Sciatic nerve (tissue), 2 donors: ENCODE data around the gene DUS2. TPM values are rescaled to one million over a fixed set of nuclear protein-coding genes. Genes with fewer than 3 reads are reported as not detected.
"Not testable (repeated sequence)": the region's sequence is repeated elsewhere in the genome, so short reads cannot be mapped to it uniquely, and the experiment has no call there.

Experiments
- ATAC-seq: fragments of 200-7000 bp; cut with Tn5 transposase; one replicate; pipeline ENCODE4 v1.9.1; 2020; ENCODE audit warnings: mild to moderate bottlenecking, moderate library complexity
- DNase-seq: peaks from one replicate; pipeline ENCODE4 v3.0.0-alpha.2; 2020; ENCODE audit warnings: low spot score
- intact Hi-C: fragments of 100-400 bp; cut with DNase I; formaldehyde crosslinking; loops from one replicate; pipeline ENCODE4 v1.14.2; 2022
- total RNA-seq: library from RNA; stranded (reverse); fragmentation: NEBNext Ultra II Directional; extraction: Animal tissue kit (Norgen Biotek cat#: 25700); gene quantifications from one replicate; pipeline ENCODE4 v1.2.1, GENCODE V29; 2021
- donor health status: DM: no; HTN: no; CAD: no.
- donor health status: DM: no; HTN: no; CAD: no.

DUS2 gene
- total RNA-seq, 1 donor from 2014 or later = 14.7 TPM

GRCh38 chr16:67996666-67997065, 26.4 kb upstream of the DUS2 start:
- no peak for ATAC-seq
- intact Hi-C loops = no loop called here
- no peak for DNase-seq

DNA sequence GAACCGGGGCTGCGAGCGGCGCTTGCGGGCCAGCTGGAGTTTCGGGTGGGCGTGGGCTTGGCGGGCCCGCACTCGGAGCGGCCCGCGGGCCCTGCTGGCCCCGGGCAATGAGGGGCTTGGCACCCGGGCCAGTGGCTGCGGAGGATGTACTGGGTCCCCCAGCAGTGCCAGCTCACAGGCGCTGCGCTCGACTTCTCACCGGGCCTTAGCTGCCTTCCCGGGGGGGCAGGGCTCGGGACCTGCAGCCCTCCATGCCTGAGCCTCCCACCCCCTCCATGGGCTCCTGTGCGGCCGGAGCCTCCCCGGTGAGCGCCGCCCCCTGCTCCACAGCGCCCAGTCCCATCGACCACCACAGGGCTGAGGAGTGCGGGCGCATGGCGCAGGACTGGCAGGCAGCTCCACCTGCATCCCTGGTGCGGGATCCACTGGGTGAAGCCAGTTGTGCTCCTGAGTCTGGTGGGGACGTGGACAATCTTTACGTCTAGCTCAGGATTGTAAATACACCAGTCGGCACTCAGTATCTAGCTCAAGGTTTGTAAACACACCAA, 24.8 kb upstream of the DUS2 start:
- DNase-seq, intact Hi-C loops, ATAC-seq: not testable (repeated sequence)

DNA sequence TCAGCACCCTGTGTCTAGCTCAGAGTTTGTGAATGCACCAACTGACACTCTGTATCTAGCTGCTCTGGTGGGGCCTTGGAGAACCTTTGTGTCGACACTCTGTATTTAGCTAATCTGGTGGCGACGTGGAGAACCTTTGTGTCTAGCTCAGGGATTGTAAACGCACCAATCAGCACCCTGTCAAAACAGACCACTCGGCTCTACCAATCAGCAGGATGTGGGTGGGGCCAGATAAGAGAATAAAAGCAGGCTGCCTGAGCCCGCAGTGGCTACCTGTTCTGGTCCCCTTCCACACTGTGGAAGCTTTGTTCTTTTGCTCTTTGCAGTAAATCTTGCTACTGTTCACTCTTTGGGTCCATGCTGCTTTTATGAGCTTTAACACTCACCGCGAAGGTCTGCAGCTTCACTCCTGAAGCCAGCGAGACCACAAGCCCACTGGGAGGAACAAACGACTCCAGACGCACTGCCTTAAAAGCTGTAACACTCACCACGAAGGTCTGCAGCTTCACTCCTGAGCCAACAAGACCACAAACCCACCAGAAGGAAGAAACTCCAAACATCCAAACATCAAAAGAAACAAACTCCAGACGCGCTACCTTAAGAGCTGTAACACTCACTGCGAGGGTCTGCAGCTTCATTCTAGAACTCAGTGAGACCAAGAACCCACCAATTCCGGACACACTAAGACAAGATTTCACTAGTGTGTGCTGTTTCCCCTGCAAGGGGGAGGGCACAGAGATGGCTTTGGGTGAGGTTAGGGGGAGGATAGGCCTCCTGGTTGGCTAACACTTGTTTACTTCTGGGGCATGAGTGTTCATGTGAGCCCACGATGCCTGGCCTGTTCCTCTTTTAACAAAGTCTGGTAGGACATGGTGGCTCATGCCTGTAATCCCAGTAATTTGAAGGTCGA, 24.1 kb upstream of the DUS2 start, which contains the start of gene DPEP2:
Gene DPEP2, minus strand, starts transcription at position 706 of the 910 bp plus-strand sequence. CDS start 6,272 bp downstream, outside the sequence.
- DNase-seq, intact Hi-C loops: not testable (repeated sequence)
- peak; percentile 80 for ATAC-seq

DNA sequence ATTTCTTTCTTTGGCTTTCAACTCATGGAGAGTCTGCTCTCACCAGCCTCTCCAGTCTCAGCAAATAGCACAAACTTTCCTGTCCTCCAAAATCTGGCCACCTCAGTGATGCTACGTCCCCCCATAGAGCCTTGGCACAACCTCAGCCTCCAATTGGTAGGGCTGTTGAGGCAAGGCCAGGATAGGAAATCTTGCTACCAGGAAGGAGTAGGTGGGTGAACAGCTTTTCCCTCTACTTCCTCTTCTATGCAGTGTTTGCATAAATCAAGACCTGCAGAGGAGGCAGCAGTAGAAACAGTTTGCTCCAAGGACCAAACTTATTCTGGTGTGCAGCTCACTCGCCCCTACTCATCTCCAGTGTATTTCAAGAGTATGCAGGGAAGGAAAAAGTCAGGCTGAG, 23.1 kb upstream of the DUS2 start:
- DNase-seq = no peak
- intact Hi-C loops = no loop called here
- ATAC-seq = peak; percentile 60

GRCh38 chr16:68000450-68000849, 22.6 kb upstream of the DUS2 start:
- intact Hi-C loops = no loop called here
- no peak for DNase-seq
- ATAC-seq = peak; percentile 52

- intact Hi-C loops = no loop called here
- DNase-seq (no peak), ATAC-seq (no peak)
These were observed 20.1 kb upstream of the DUS2 start for GRCh38 chr16:68003031-68003430.

DNA sequence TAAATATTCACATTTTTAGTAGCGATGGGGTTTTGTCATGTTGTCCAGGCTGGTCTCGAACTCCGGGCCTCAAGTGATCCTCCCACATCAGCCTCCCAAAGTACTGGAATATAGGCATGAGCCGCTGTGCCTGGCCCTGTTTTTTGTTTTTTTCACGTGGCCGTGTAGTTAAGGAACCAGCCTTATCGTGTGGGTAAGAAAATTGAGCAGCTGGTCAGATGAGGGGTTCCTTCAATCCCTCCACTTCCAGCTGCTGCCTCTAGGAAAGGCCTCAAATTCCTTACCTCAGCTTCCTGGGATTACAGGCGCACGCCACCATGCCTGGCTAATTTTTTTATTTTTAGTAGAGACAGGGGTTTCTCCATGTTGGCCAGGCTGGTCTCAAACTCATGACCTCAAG, 17.9 kb upstream of the DUS2 start:
- no peak for ATAC-seq
- intact Hi-C loops = no loop called here

DNA sequence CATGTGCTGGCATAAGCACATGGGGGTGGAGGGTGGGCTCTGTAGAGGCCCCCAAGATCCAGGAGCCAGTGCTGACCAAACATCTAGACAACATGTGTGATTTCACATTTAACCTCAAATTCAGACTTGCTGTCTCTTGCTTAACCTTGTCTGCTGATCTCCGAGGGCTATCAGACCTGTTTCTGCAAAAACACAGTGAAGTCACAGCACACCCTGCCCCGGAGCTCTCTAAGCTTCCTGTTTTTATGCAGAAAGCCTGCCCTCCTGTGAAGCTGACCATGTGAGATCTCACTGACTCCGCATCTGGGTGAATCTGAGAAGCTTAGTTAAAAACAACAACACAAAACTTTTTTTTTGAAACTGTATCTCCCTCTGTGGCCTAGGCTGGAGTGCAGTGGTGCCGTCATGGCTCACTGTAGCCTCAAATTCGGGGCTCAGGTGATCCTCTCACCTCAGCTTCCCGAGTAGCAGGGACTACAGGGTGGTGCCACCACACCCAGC, 17.2 kb upstream of the DUS2 start:
- intact Hi-C loops = no loop called here
- ATAC-seq = peak; percentile 84
- DNase-seq = no peak

More for the DNA sequence above, 17.9 kb upstream of the DUS2 start:
- no peak for DNase-seq

DNA sequence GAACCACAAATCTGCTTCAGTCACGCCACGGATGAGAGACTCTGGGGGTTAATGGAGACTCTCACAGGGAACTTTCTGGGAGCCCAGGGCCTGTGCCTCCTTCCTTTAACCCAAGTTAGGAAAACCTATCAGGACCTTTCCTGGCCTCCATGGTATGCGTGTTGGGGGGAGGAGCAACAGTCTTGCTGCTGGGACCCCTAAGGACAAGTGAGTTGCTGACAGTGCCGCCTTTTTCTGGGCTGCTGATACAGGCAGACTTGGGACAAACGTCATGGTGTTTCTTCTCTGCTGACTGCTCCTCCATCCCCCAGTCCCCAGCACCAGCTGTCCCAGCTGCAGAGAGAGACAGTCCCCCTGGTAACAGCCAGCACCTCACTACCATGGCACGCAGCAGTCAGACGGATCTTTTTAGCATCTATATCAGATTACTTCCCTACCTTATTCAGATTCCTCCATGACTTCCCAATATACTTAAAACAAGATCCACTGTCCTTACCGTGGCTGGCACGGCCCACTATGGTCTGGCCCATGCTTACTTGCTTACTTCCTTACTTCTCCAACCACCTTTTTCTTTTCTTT, 13.8 kb upstream of the DUS2 start:
- DNase-seq = no peak
- ATAC-seq = no peak
- intact Hi-C loops = no loop called here

DNA sequence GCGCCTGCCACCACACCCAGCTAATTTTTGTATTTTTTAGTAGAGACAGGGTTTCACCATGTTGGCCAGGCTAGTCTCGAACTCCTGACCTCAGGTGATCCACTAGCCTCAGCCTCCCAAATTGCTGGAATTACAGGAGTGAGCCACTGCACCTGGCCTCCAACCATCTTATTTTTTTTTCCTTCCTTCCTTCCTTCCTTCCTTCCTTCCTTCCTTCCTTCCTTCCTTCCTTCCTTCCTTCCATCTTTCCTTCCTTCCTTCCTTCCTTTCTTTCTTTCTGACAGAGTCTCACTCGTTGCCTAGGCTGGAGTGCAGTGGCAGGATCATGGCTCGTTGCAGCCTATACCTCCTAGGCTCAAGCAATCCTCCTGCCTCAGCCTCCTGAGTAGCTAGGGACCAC, 13.2 kb upstream of the DUS2 start:
- ATAC-seq, intact Hi-C loops, DNase-seq: not testable (repeated sequence)

GRCh38 chr16:68013440-68013839, 9.6 kb upstream of the DUS2 start:
- intact Hi-C loops = no loop called here
- ATAC-seq = no peak
- no peak for DNase-seq

GRCh38 chr16:68015681-68016080, 7.4 kb upstream of the DUS2 start, which contains the start of gene DPEP2NB:
Gene DPEP2NB, minus strand, starts transcription at chr16:68015911. Its CDS starts 141 bp downstream, at chr16:68015770.
- no peak for ATAC-seq
- intact Hi-C loops = no loop called here
- DNase-seq = no peak

- intact Hi-C loops = no loop called here
- ATAC-seq (no peak), DNase-seq (no peak)
These were observed 3.9 kb upstream of the DUS2 start for GRCh38 chr16:68019167-68019680.

DNA sequence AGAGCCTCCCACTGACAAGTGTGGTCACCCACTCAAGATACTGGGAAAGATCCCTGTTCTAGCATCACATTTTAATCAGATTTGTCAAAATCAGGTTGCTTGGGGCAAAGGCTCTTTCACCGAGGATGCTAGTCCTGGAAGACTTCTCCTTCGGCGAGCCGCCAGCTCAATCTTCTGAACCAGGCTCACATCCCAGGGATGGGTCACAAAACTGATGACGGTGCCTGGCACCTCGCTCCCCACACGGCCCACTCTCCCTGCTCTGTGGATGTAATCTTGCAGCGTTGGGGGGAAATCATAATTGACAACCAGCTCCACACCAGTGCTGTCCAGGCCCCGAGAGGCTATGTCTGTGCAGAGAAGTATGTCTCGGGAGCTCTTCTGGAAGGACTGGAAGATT, 1.6 kb upstream of the DUS2 start:
- intact Hi-C loops = no loop called here
- ATAC-seq (no peak), DNase-seq (no peak)

- DNase-seq = no peak
- intact Hi-C loops = no loop called here
- ATAC-seq = peak; percentile 7
These were observed 781 bp upstream of the DUS2 start for GRCh38 chr16:68022278-68022727.

DNA sequence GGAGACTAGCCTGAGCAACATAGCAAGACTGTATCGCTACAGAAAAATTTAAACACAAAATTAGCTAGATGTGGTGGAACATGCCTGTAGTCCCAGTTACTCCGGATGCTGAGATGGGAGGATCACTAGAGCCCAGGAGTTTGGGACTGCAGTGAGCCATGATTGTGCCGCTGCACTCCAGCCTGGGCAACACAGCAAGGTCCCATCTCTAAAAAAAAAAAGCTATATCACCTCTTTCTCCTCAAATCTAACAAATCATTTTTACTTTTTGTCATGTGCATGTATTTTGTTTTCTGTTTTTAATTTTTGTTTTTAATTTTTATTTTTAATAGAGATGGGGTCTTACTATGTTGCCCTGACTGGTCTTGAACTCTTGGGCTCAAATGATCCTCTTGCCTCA, 5.9 kb downstream of the DUS2 start:
- DNase-seq (no peak), ATAC-seq (no peak)
- intact Hi-C loops = no loop called here

GRCh38 chr16:68030108-68030507, 7.0 kb downstream of the DUS2 start:
- DNase-seq, intact Hi-C loops: not testable (repeated sequence)
- ATAC-seq = peak; percentile 30

DNA sequence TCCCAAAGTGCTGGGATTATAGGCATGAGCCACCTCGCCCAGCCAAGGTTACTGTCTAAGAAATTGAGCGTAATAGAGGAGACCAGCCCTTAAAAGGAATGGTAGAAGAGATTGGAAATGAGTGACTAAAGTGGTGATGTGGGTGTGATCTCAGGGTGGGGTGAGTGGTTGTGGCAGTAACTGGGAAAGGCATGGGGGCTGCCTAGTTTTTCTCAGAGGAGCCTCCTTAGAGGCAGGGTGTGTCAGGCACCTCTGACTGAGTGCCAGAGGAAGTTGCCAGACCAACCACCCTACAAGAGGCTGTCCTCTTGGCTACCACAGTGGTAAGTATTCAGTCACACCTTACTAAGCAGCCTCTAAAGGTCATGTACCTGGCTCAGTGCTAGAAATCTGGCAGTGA, 8.9 kb downstream of the DUS2 start:
- DNase-seq = no peak
- no peak for ATAC-seq
- intact Hi-C loops = no loop called here

- ATAC-seq (no peak), DNase-seq (no peak)
- intact Hi-C loops = no loop called here
These were observed 10.0 kb downstream of the DUS2 start for GRCh38 chr16:68033101-68033500.
